HG03097 (cell line): Measurements from ENCODE around the gene C1QTNF4.
"Not testable (repeated sequence)": the region's sequence is repeated elsewhere in the genome, so short reads cannot be mapped to it uniquely, and the experiment has no call there.

ENCODE experiments used
- ATAC-seq: cut with Tn5 transposase; IDR thresholded peaks from one replicate; pipeline ENCODE4 v1.9.1; 2021; ENCODE audit not compliant: unreplicated experiment, low FRiP score

C1QTNF4 gene

DNA sequence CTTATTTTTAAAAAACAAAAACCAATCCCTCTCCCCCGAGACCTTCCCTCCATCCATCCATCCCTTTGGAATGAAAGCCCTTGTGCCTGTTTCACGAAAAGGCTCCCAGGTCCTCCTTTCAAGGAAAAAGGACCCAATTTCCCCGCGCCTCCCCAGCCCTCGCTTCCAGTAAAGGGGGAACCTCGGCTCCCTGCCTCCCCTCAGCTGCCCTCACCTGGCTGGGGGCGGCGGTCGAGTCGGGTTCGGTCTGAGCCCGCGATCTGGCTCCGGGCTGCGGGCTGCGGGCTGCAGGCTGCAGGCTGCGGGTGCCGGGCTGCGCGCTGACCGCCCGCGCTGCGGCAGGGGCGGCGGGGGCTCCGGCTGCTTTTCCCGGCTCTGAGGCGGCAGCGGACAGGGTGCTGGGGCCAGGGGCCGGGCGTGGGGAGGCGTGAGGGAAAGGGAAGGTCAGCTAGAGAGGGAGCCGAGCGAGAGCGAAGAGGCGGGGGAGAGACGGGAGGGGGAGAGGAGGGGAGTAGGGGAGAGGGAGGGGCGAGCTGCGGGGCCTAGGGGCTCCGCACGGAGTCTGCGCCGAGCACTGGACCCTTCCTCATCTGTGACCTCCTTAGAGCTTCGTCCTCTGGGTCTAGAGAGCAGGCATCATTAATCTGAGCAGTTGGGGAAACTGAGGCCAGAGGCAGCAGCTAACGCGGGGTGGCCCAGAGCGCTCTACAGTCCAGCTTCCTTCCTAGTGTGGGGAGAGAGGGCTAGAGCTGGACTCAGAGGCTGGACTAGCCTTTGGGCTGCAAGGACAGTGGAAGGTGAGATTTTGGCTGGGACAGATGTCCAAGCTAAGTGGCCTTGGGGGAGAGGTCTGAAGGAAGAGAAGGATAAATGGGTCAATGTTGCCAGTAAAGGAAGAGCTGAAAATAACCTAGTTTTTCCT, at the start of gene C1QTNF4:
Gene C1QTNF4, minus strand, starts transcription at position 478 of the 922 bp plus-strand sequence. CDS start 3,601 bp downstream, outside the sequence.
- ATAC-seq, result no peak

DNA sequence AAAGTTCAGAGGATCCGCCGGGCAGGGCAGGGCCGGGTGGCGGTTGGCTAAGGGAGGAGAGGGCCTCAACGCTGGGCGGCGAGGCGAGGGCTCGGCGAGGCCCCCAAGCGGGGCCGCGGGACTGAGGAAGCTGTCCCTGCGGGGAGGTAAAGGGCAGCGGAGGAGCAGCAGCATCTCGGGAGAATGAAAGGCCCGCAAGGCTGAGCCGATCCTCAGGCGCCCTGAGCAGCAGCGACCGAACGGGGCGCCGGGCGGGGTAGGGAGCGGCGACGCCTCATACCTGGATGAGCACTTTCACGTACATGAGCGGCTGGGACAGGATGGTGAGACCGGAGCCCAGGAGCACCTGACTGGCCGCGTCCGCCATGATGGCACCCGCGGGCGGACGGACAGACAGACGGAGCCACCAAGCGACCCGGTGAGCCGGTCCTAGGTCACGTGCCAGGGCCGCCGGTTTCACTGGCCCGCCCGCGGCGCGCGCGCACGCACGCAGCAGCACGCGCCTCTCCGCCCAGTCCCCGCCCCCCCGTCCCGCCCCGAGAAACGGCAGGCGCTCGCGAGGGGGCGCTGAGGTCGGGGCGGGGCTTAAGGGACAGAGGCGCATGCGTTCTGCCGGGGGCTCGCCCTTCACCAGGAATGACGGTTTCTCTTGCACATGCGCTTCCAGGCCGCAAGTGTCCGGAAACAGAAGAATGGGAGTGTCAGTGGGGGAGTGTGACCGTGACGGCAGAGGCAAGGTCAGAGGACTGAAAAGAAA, 48.1 kb upstream of the C1QTNF4 start, which contains the start of gene MTCH2:
Gene MTCH2, minus strand, starts transcription at position 461 of the 757 bp plus-strand sequence. Its CDS starts 94 bp downstream, at position 367.
- ATAC-seq, result peak; percentile 89

DNA sequence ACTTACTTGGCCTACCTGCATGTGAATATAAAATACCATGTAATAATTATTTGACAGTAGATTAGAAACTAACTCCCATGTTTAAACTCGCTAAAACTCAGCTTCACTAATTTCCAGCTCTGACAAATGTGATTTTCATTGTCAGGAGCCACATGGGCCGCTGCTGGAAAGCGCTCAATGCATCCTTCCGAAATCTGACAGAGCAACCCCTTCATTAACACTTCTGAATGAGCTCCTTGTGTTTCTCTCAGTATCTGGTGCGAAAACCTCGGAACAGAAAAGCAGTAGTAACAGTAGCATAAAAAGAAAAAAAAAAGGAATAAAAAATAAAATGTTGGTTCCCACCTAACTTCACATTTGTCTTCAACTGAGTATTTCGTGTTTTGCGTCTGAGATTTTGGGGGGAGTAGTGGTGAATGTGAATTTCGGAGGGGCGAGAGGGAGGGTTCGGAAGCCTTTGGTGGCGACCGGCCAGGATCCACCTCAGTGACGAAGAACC, 47.4 kb upstream of the C1QTNF4 start:
- no peak for ATAC-seq

- not testable (repeated sequence) for ATAC-seq
Measured at GRCh38 chr11:47640506-47640905, 46.3 kb upstream of the C1QTNF4 start.

DNA sequence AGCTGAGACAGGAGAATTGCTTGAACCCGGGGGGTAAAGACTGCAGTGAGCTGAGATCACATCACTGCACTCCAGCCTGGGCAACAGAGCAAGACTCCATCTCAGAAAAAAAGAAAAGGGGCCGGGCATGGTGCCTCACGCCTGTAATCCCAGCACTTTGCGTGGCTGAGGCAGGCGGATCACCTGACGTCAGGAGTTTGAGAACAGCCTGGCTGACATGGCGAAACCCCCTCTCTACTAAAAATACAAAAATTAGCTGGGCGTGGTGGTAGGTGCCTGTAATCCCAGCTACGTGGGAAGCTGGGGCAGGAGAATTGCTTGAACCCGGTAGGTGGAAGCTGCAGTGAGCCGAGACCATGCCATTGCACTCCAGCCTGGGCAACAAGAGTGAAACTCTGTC, 42.1 kb upstream of the C1QTNF4 start:
- ATAC-seq, result not testable (repeated sequence)

- no peak for ATAC-seq
Measured at GRCh38 chr11:47631473-47631872, 37.3 kb upstream of the C1QTNF4 start.

- ATAC-seq, result no peak
Measured at GRCh38 chr11:47628026-47628425, 33.8 kb upstream of the C1QTNF4 start.

DNA sequence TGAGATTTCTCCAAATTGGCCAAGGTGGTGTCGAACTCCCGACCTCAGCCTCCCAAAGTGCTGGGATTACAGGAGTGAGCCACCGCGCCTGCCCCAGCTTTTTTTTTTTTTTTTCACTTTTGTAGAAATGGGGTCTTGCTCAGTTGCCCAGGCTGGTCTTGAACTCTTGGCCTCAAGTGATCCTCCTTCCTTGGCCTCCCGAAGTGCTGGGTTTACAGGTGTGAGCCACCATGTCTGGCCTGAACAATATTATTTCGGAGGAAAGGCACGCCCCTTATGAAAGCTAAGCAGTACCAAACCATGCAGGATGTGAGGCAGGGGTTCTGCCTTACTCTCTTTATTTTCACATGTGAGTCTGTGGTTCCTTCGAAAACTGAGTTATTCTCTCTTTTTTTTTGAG, 32.0 kb upstream of the C1QTNF4 start:
- no peak for ATAC-seq

GRCh38 chr11:47620836-47621378, 26.7 kb upstream of the C1QTNF4 start:
- no peak for ATAC-seq

DNA sequence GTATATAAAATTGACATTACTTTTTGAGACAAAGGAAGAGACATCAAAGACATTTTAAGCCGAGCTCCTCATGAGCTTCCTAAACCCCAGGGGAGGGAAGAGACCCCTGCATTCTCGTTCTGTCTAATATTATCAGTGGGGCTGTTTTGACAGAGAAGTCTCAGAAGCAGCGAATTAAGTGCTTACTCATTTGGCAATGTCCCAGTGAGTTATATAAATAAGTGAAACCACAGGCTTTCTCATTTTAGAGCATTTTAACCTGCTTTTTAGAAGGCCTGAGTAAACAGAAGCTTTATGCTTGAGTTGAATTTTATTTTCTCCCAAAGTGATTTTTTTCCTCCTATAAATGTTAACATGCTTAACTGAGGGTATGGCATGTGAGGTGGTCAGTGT, 23.2 kb upstream of the C1QTNF4 start:
- no peak for ATAC-seq

DNA sequence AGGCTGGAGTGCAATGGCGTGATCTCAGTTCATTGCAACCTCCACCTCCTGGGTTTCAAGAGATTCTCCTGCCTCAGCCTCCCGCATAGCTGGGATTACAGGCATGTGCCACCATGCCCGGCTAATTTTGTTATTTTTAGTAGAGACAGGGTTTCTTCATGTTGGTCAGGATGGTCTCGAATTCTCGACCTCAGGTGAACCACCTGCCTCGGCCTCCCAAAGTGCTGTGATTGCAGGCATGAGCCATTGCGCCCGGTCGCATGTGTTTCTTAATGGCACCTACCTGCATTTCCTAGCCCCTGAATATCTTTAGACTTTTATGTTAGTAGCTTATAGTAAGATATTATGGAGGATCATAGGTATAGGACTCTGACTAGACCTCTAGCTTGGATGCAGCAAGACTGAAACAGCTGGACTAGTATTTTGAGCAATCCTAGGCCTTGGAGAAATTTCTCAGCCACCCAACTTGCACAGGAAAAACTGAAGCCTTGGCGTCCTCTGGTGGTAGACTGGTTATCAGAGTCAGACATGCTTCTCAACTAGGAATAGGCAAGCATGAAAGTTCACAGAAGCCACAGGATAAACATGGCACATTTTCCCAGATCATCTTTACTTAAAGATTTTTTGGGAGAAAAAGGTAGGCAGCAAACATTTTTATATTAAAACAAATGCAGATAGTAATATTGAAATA, 22.7 kb upstream of the C1QTNF4 start:
- no peak for ATAC-seq

DNA sequence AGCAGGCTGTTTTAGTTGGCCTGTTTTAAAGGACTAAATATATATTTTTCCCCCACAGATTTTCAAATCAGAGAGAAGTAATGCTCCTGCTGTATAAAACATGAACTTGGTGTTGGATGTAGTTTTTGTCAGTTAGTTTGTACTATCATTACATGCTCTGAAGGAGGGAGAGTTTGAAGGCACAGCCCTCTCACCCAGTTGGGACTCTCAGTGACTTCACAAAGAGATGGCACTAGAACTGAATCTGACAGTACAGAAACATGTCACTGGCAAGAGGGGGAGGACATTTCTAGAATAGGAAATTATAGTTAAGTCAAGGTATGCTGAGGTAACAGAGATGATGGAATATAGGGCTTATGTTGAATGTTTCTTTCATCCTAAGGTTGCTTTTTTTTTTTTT, 21.0 kb upstream of the C1QTNF4 start:
- ATAC-seq, result no peak

DNA sequence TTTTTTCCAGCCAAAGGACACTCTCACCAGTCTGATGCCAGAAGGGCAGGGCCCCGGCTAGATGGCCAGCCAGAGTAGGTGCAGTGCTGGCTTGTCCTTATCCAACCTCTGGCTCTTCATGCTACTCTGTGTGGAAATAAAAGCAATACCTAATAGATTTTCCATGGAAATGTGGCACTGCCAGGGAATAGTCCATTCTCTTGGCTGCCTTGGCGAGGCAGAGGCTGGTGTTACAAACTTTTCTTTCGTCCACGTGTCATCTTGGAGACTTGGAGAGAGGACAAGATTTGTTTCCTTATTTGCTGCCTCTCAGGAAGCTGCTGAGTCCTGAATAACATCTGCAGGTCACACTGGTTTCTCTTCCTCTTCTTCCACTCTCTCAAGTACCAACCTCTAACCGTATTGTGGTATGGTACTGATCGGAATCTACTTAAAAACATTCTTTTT, 17.2 kb upstream of the C1QTNF4 start:
- peak; percentile 65 for ATAC-seq

- ATAC-seq, result no peak
Measured at GRCh38 chr11:47609675-47610074, 15.5 kb upstream of the C1QTNF4 start.

DNA sequence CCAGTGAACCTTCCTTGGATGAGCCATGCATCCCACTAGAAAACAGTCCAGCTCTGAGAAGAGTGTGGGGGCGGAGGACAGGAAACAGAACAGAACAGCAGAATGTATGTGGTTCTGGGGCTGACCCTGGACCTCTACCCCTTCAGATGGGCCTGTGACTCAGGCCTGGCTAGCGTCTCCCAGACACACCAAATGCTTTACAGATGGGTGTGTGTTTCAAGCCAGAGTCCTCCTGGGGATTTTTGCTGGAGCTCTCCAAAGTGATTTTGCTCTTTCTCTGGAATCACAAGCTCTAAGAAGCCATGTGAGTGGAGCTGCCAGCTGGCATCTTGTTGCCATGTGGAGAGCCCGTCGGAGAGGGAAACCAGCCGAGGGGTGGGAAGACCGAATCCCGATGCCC, 13.2 kb upstream of the C1QTNF4 start:
- no peak for ATAC-seq

DNA sequence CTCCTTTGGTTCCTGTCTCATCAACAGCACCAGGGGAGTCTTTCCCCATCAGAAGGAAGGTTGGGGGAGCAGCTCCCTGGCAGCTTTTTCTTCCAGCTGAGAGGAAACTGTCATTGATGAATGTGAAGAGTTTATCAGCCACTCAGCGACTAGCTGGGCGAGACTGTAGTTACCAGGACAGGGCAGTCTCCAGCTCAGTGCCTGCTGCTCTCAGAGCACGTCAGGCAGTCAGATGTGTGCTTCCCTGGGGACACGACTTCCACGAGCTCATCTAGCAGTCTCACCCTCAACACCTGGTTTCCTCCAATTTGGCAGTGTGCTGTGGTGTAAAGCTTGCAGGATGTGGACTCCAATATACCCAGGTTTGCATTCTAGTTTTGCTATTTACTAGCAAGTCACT, 12.5 kb upstream of the C1QTNF4 start:
- ATAC-seq, result no peak

GRCh38 chr11:47605921-47606320, 11.7 kb upstream of the C1QTNF4 start:
- ATAC-seq, result no peak

GRCh38 chr11:47603295-47603694, 9.1 kb upstream of the C1QTNF4 start:
- ATAC-seq, result no peak

DNA sequence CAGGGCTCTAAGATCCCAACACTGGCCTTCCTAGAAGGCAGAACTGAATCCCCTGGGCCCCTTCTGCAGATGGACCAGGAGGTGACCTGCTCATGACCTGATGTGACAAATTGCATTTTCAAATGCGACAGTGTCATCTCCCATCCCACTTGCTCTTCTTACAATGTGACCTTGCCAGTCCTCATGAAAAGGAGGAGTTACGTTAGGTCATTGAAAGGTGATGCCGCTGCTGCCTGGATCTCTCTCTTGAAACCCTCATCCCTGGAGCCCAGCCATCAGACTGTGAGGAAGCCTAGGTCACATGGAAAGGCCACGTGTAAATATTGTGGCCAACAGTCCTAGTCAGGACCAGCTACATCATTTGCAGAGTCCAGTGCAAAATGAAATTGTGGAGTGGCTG, 5.7 kb upstream of the C1QTNF4 start:
- ATAC-seq, result no peak

- no peak for ATAC-seq
Measured at GRCh38 chr11:47595967-47596366, 1.8 kb upstream of the C1QTNF4 start.
